HAP-1 (cell line): ENCODE measurements around the gene C16orf89.
"Not testable (repeated sequence)": the region's sequence is repeated elsewhere in the genome, so short reads cannot be mapped to it uniquely, and the experiment has no call there.

Source experiments
- DNase-seq, 2 experiments: peaks; one replicate each; pipeline ENCODE4 v3.0.0-alpha.2; 2016 to 2020; ENCODE audit warnings: low spot score in 2 of 2
- H3K27me3 ChIP-seq: fragments of 250-450 bp; sonication (Bioruptor Pico); 2 replicates; pipeline ENCODE4 v1.5.1; 2020; ENCODE audit warnings: low read depth, mild to moderate bottlenecking, moderate library complexity
- H3K36me3 ChIP-seq: fragments of 250-450 bp; sonication (Bioruptor Pico); replicated peaks from 2 replicates; pipeline ENCODE4 v1.5.1; 2020; ENCODE audit warnings: mild to moderate bottlenecking
- H3K4me1 ChIP-seq: fragments of 250-450 bp; sonication (Bioruptor Pico); 2 replicates; pipeline ENCODE4 v1.5.1; 2020; ENCODE audit warnings: mild to moderate bottlenecking
- H3K4me3 ChIP-seq: fragments of 250-450 bp; sonication (Bioruptor Pico); 2 replicates; pipeline ENCODE4 v1.5.1; 2020; ENCODE audit warnings: mild to moderate bottlenecking, moderate library complexity
- H3K9me3 ChIP-seq: fragments of 250-450 bp; sonication (Bioruptor Pico); 2 replicates; pipeline ENCODE4 v1.5.1; 2020; ENCODE audit warnings: mild to moderate bottlenecking, moderate library complexity
- in situ Hi-C: fragments of 300-500 bp; cut with MboI; formaldehyde crosslinking; loops from 3 replicates; pipeline ENCODE4 v1.14.3; 2020; ENCODE audit warnings: low sequenced_read_pairs, inconsistent platforms, mixed read lengths

Gene C16orf89, protein sequence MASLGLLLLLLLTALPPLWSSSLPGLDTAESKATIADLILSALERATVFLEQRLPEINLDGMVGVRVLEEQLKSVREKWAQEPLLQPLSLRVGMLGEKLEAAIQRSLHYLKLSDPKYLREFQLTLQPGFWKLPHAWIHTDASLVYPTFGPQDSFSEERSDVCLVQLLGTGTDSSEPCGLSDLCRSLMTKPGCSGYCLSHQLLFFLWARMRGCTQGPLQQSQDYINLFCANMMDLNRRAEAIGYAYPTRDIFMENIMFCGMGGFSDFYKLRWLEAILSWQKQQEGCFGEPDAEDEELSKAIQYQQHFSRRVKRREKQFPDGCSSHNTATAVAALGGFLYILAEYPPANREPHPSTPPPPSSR

DNA sequence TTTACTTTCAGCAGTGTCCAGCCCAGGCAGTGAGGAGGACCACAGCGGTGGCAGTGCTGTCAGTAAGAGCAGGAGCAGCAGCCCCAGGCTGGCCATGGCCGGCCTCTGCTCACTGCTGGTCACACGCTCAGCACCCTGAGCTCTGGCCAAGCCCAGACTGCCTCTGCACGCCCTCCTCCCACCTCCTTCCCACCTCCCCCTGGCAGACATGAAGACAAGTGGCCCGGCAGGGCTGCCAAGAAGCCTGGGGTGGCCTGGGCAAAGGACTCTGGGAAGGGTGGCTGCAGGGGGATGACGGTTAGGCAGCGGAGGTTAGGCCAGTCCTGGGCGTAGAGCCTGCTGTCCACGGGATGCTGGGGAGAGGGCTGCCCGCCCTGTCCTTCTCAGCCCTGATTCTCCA is at the start of gene C16orf89:
Gene C16orf89, minus strand, starts transcription at position 144 of the 400 bp plus-strand sequence. Its CDS starts 48 bp downstream, at position 96.
- peaks cover 39% of the 10 kb centered on the region for H3K27me3 ChIP-seq
- no peaks in the 10 kb centered on the region for H3K9me3 ChIP-seq
- H3K36me3 ChIP-seq: no peaks in the 10 kb centered on the region
- H3K4me3 ChIP-seq: no peak within 1 kb of the TSS
- no peaks in the 10 kb centered on the region for H3K4me1 ChIP-seq
- DNase-seq: no peak
- in situ Hi-C loops: no loop called here

DNA sequence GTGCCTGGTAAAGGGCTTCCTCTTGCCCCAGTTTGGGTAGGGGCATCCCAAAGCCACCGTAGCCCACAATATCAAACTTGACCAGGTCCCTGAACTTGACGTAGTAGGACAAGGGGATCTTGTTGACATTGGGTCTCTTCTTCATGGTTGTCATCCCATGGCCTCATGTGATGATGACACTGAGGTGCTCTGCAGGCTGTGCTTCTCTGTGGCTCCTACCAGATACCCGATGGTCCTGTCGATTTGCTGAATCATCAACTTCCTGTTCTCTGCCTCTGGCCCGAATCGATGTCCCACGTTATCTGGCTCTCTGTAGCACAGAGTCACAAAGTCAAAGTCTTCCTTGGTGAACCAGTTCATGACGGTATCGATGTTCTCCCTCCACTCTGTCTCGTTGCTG is 45.2 kb upstream of the C16orf89 start:
- H3K4me1 ChIP-seq, H3K9me3 ChIP-seq, H3K36me3 ChIP-seq, in situ Hi-C loops, H3K27me3 ChIP-seq, H3K4me3 ChIP-seq, DNase-seq: not testable (repeated sequence)

DNA sequence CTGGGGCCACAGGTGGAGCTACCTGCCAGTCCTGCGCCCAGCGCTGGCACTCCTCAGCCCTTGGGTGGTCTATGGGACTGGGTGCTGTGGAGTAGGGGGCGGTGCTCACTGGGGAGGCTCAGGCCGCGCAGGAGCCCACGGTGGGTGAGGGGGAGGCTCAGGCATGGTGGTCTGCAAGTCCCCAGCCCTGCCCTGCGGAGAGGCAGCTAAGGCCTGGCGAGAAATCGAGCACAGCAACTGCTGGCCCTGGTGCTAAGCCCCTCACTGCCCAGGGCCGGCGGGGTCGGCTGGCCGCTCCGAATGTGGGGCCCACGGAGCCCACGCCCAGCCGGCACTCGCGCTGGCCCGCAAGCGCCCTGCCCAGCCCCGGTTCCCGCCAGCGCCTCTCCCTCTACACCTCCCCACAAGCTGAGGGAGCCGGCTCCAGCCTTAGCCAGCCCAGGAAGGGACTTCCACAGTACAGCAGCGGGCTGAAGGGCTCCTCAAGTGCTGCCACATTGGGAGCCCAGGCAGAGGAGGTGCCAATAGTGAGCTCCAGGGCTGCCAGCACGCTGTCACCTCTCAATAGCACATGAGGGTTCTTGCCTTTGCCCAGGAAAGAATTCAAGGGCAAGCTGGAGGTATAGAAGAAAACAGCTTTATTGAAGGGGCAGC is 42.9 kb upstream of the C16orf89 start:
- H3K4me3 ChIP-seq: no peak overlapping the region
- DNase-seq: no peak
- no peaks in the 10 kb centered on the region for H3K9me3 ChIP-seq
- no peaks in the 10 kb centered on the region for H3K36me3 ChIP-seq
- in situ Hi-C loops: no loop called here
- H3K27me3 ChIP-seq: no peaks in the 10 kb centered on the region
- no peaks in the 10 kb centered on the region for H3K4me1 ChIP-seq

DNA sequence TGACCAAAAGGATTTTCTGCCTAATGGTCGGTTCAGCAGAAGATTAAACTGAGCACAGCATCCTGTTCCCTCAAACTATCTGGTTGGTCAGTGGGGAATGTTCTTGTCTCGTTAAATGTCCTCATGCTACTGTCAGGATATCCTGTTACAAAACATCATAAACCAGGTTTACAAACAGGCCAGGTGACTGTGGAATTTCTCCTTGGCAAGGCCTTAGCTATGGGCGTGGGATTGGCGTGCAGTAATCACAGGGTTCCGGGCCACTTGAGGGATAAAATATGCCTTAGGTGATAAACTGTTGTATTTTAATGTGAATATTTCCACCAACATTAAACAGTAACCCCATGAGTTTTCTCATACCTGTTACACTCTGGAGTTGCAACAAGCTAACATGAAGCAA is 39.3 kb upstream of the C16orf89 start:
- H3K4me1 ChIP-seq, H3K4me3 ChIP-seq, in situ Hi-C loops, DNase-seq, H3K27me3 ChIP-seq, H3K36me3 ChIP-seq, H3K9me3 ChIP-seq: not testable (repeated sequence)

DNA sequence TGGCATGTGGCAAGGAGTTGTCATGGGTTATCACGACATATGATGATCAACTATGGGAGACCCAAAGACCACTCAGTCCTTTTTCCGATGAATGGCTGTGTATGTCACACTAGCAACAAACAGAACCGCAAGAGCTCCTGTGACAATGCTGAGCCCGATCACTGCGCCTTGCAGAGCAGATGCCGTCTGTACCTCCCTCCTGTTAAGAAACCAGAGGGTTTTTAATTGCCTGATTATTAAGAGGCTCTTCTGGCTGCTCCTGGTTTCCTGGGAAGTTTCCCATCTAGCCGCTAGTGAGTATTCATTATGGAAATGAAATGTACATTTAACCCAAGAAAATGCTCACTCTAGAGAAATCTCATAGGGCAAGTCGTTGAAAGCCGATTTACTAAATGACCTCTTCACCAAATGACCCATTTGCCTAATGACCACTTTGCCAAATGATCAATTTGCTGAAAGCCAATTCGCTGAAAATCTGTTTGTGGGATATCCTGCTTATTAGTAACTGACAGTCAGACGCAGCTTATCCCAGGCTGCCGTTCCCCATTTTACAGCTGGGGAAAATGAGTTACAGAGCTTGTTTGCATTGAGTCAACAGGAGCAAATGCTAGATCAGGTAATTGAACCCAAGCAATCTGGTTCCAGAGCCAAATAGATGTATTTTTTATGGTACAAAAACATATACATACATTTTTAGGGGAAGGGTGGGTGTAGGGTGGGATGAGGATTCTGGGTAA is 37.7 kb upstream of the C16orf89 start:
- H3K27me3 ChIP-seq, in situ Hi-C loops, DNase-seq, H3K4me3 ChIP-seq, H3K36me3 ChIP-seq, H3K9me3 ChIP-seq, H3K4me1 ChIP-seq: not testable (repeated sequence)

DNA sequence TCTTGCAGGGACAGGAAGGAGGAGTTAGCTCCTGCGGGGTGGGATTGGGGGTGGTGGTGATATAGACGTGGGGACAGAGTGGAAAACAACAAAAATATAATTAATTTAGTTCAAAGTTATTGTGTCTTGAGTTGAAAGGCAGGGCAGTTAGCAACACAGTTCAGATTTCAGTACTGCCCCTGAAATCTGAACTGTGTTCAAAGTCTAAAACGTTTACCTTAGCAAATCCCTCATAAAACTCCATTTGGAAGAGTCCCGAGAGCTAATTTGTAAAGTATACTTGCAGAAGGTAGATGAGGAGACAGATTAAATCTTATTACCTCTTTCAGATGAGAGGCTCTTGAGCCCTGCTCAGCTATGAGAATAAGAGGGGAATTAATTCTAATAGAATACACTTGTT is 33.4 kb upstream of the C16orf89 start:
- H3K27me3 ChIP-seq, H3K36me3 ChIP-seq, DNase-seq, H3K9me3 ChIP-seq, H3K4me1 ChIP-seq, in situ Hi-C loops: not testable (repeated sequence)
- H3K4me3 ChIP-seq: peak overlapping the region; percentile 43; the same call in 1 of the 2 replicates

DNA sequence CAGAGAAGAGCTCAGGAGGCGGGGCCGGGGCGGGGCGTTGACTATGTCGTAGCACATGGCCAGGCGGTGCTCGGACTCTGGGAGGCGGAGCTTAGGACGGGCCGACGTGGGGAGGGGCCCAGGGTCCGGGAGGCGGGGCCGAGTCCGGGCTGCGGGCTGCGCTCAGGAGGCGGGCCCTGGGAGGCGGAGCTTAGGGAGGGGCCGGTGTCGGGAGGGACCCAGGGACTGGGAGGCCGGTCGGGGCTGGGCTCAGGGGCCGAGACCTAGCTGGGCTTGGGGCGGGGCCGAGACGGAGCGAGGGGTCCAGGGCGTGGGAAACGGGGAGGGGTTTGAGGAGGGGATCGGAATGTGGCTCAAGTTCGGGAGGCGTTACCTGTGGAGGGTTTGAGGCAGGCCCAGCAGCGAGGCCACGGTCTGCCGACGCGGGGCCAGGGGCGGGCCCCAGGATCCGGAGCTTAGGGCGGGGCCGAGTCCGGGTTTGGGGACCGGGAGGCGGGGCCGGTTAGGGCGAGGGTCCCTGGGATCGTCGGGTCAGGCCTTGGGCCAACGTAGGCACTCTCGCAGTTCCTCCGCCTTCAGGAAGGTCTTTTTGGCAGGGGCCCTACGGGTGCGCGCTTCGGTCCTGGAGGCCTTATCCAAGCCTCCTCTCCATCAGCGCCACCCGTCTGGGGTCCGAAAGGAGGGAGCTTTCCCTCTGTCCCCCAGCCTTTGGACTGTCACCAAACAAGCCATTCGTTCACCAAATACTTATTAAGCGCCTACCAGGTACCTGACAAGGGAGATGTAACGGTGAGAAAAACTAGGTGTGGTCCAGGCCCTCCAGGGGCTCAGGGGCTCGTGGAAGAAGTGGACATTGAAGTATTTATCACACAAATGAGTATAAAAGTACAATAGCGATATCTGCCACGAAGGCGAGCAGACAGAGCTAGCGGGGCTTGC is 32.7 kb upstream of the C16orf89 start:
- H3K27me3 ChIP-seq, in situ Hi-C loops, H3K36me3 ChIP-seq, H3K9me3 ChIP-seq, H3K4me1 ChIP-seq: not testable (repeated sequence)
- DNase-seq: peak; percentile 56 to 88
- peak overlapping the region; percentile 84 for H3K4me3 ChIP-seq

DNA sequence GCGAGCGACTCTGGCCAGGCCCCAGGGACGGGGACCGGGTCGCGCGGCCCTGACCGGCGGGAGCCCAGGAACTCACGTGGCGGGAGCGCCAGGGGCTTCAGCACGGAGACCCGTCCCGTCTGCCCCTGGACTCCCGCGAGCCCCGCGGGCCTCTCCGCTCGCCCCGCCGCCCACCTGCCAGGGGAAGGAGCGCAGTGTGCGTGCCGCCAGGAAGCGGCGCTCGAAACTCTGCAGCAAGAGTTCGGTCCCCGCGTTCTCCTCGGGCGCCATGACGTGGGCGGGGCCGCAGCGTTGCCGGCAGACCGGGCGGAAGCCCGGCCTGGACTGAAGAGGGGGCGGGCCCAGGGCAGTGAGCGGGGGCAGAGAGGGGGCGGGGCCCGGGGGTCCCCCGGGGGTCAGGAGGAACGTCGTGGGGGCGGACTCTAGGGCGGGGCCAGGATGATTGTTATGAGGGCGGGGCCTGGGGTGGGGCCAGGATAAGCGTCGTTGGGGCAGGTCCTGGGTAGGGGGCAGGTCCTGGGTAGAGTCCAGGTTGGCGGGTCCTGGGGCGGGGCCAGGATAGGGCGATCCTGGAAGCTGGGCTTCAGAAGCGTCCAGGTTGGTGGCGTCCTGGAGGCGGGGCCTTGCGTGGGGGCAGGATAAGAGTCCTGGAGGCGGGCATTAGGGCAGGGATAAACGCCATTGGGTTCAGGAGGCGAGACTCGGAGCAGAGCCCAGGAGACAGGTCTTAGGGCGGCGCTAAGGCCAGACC is 31.9 kb upstream of the C16orf89 start, which contains the start of gene EEF2KMT:
Gene EEF2KMT, minus strand, starts transcription at position 326 of the 751 bp plus-strand sequence. Its CDS starts 56 bp downstream, at position 270.
- H3K36me3 ChIP-seq, H3K9me3 ChIP-seq, H3K27me3 ChIP-seq, H3K4me1 ChIP-seq, in situ Hi-C loops: not testable (repeated sequence)
- peak; percentile 96 to 99 for DNase-seq
- peak within 1 kb of the TSS; percentile 84 for H3K4me3 ChIP-seq

DNA sequence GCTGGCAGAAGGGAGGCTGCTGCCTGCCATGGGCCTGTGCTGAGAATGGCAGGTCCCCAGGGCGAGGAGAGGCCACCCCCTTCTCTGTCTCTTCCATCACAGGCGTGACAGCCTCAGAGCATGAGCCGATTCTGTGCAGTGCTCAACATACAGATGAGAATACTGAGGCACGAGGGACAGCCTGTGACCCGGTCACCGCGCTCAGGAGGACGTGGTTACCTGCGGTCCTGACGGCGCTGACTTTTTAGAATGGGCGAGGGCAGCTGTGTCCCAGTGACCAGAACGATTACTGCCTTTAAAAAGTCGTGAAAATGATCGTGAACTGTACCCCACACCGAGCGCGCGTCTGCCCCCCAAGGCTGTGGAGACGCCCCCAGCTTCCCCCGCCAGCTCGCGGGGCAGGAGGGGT is 31.3 kb upstream of the C16orf89 start:
- H3K27me3 ChIP-seq, in situ Hi-C loops, H3K9me3 ChIP-seq, H3K36me3 ChIP-seq, H3K4me1 ChIP-seq: not testable (repeated sequence)
- peak overlapping the region; percentile 84 for H3K4me3 ChIP-seq
- peak in 1 of 2 experiments; percentile 61 for DNase-seq

DNA sequence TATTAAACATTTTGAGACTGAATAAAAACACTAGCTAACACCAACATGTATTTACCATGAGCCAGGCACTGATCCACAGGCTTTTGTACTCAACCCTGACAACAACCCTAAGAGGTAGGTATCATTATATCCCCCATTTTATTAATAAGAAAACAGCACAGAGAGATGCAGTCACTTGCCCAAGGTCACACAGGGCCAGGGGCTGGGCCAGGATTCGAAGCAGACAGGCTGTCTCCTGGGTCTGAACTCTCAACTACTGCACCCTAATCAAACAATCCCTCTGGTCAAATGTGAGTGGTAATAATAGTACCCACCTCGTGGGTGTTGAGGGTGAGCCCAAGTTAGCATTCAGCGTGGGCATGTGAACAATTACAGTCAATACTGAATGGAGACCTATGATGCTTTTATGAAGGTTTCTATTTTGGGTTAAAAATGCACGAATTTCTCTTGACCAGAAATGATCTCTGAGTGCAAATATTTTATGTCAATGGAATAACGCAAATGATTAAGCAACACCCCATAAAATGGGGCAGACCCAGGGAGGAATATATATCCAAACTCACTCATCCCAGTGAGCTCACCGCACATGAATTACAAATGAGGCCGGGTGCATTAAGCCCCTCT is 30.8 kb upstream of the C16orf89 start:
- H3K4me1 ChIP-seq, DNase-seq, H3K36me3 ChIP-seq, H3K9me3 ChIP-seq, in situ Hi-C loops, H3K27me3 ChIP-seq: not testable (repeated sequence)
- H3K4me3 ChIP-seq: peak overlapping the region; percentile 84

DNA sequence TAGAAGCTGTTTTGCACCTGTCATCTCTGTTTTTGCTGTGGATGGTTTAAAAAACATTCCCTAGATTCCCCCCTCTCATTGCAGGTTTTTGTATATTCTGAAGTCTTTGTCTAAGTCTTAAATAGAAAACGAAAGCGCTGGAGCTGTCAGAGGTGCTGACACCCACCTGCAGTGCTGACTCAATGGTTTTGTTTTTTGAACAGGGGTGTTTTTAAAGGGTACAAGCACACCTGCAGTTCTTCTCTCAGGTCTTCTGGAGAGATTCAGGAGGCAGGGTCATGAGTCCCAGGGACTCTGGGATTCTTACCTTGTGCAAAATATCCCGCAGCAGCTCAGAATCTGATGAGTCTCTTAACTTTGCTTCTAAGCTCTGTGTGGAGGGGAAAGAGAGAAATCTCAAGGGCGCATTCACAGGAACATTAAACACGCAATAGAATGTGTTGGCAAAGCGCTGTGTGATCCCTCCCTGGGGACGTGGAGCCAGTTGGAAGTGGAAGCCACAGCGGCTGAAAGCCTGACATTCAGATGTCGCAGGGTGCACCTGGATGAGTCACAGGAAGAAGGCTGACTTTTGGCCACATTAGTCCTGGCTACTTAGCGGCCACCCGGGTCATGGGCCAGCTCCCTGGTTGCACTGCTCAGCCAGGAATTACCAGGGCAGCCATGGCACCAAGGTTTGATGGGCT is 29.5 kb upstream of the C16orf89 start:
- H3K36me3 ChIP-seq, DNase-seq, H3K4me3 ChIP-seq, H3K4me1 ChIP-seq, H3K27me3 ChIP-seq, in situ Hi-C loops, H3K9me3 ChIP-seq: not testable (repeated sequence)

DNA sequence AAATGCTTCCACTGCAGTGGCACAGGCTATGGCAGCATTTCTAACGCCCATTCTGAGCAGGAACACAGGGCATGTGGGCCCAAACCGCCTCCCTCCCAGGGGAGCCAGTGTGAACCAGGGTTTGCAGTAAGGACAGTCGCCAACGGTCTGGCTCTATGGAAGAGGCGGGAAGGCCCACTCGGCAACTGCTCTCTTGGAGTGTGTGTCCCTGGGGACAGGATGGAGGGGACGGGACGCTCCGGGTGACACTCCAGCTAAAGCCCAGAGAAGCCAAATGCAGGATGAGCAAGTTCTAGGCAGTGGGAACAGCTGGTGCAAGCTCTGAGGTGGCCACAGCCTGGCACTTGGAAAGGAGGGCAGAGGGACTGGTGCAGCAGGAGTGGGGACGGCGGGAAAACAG is 28.0 kb upstream of the C16orf89 start:
- H3K36me3 ChIP-seq, H3K4me3 ChIP-seq, H3K9me3 ChIP-seq, H3K4me1 ChIP-seq, DNase-seq, H3K27me3 ChIP-seq, in situ Hi-C loops: not testable (repeated sequence)
